Activated T-helper 1 cell treated with Interleukin-2 at 50 U/mL for 16 hours (primary cell): Measurements from ENCODE around the gene BPTF.
"Not testable (repeated sequence)": the region's sequence is repeated elsewhere in the genome, so short reads cannot be mapped to it uniquely, and the experiment has no call there.

Experiments used
- DNase-seq: peaks from one replicate; pipeline ENCODE4 v3.0.0-alpha.2; 2020; ENCODE audit warnings: low read depth

BPTF gene

GRCh38 chr17:67834634-67835033 lies 9.3 kb downstream of the BPTF start:
- no peak for DNase-seq

- no peak for DNase-seq
Observed at GRCh38 chr17:67836205-67836987, 11.1 kb downstream of the BPTF start.

- no peak for DNase-seq
Observed at GRCh38 chr17:67837965-67838364, 12.7 kb downstream of the BPTF start.

- DNase-seq, result no peak
Observed at GRCh38 chr17:67838538-67838937, 13.2 kb downstream of the BPTF start.

GRCh38 chr17:67841992-67842391 lies 16.7 kb downstream of the BPTF start:
- no peak for DNase-seq

- no peak for DNase-seq
Observed at GRCh38 chr17:67842648-67843047, 17.3 kb downstream of the BPTF start.

- no peak for DNase-seq
Observed at GRCh38 chr17:67845374-67845773, 20.1 kb downstream of the BPTF start.

- not testable (repeated sequence) for DNase-seq
Observed at GRCh38 chr17:67848189-67848588, 22.9 kb downstream of the BPTF start.

- DNase-seq, result not testable (repeated sequence)
Observed at GRCh38 chr17:67848846-67849245, 23.5 kb downstream of the BPTF start.

GRCh38 chr17:67850991-67851631 lies 25.8 kb downstream of the BPTF start:
- DNase-seq, result no peak

GRCh38 chr17:67853703-67854102 lies 28.4 kb downstream of the BPTF start:
- no peak for DNase-seq

- no peak for DNase-seq
Observed at GRCh38 chr17:67854378-67854777, 29.1 kb downstream of the BPTF start.

GRCh38 chr17:67855504-67856324 lies 30.4 kb downstream of the BPTF start:
- no peak for DNase-seq

- DNase-seq, result not testable (repeated sequence)
Observed at GRCh38 chr17:67856402-67856801, 31.1 kb downstream of the BPTF start.

GRCh38 chr17:67862614-67863217 lies 37.4 kb downstream of the BPTF start:
- no peak for DNase-seq

GRCh38 chr17:67863624-67864247 lies 38.4 kb downstream of the BPTF start:
- DNase-seq, result no peak

GRCh38 chr17:67865438-67865837 lies 40.1 kb downstream of the BPTF start:
- no peak for DNase-seq

GRCh38 chr17:67867591-67867990 lies 42.3 kb downstream of the BPTF start:
- DNase-seq, result no peak

- no peak for DNase-seq
Observed at GRCh38 chr17:67868176-67868575, 42.9 kb downstream of the BPTF start.

GRCh38 chr17:67879662-67880061 lies 54.4 kb downstream of the BPTF start:
- no peak for DNase-seq

- DNase-seq, result no peak
Observed at GRCh38 chr17:67881083-67881482, 55.8 kb downstream of the BPTF start.

- no peak for DNase-seq
Observed at GRCh38 chr17:67884741-67885140, 59.4 kb downstream of the BPTF start.
